Measurements from ENCODE around the gene PPARD. TPM values are rescaled to one million over a fixed set of nuclear protein-coding genes. Genes with fewer than 3 reads are reported as not detected.

The PPARD gene
- total and polyA plus RNA-seq, 2 of the 13 experiments (the other 11 are each of a cell fraction or from before 2014, with no cell fraction given): 6.1 to 13.3 TPM

DNA sequence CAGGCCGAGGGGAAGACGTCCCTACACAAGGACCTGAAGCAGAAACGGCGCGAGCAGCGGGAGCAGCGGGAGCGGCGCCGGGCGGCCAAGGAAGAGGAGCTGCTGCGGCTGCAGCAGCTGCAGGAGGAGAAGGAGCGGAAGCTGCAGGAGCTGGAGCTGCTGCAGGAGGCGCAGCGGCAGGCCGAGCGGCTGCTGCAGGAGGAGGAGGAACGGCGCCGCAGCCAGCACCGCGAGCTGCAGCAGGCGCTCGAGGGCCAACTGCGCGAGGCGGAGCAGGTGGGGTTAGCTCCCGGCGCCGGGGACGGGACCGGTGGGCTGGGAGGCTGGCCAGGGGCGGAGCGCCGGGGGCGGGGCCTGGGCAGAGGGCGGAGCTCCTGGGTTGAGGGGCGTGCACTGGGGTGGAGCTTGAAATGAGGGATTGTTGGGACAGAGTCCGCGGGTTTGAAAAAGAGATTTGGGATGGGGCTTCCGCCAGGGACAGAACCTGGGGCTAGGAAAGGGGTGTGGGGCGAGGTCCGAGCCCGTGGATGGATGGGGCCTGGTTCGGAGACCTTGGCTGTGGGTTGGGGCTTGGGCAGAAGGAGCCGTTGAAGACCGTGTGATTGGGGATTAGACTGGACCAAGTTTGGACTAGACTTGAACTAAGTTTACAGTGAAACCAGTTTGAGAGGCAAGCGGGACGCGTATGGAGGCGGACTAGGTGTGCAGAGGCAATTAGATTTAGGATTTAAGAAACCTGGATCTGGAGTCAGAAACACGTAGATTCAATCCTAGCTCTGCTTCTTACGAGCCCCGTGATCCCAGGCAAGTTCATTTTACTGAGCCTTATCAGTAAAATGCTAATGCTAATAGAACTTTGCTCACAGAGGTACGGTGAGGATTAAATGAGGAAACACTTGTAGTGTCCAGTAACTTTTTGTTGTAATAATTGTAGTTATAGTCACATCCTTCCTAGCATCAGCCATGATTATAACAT is 23.9 kb upstream of the PPARD start (continued):
- no peak for TF ChIP-seq ZNF354B (CRISPR knock-in tag; IDR thresholded peaks at IDR 0.05)
- no peak for TF ChIP-seq ZNF337 (CRISPR knock-in tag; IDR thresholded peaks at IDR 0.05; ENCODE audit: borderline replicate concordance, low read depth)
- TF ChIP-seq HNRNPH1 (optimal IDR thresholded peaks at IDR 0.05; ENCODE audit: low read depth, low read length): peak; percentile 57
- TF ChIP-seq CREM (IDR thresholded peaks at IDR 0.05): no peak
- TF ChIP-seq CREM (CRISPR knock-in tag; IDR thresholded peaks at IDR 0.05): no peak
- peak; percentile 78 for TF ChIP-seq ZNF883 (CRISPR knock-in tag; IDR thresholded peaks at IDR 0.05; ENCODE audit: not compliant biosample characterization)
- TF ChIP-seq ZNF781 (CRISPR knock-in tag; IDR thresholded peaks at IDR 0.05; ENCODE audit: borderline replicate concordance, not compliant biosample characterization): peak; percentile 40
- TF ChIP-seq, protein P1, sequence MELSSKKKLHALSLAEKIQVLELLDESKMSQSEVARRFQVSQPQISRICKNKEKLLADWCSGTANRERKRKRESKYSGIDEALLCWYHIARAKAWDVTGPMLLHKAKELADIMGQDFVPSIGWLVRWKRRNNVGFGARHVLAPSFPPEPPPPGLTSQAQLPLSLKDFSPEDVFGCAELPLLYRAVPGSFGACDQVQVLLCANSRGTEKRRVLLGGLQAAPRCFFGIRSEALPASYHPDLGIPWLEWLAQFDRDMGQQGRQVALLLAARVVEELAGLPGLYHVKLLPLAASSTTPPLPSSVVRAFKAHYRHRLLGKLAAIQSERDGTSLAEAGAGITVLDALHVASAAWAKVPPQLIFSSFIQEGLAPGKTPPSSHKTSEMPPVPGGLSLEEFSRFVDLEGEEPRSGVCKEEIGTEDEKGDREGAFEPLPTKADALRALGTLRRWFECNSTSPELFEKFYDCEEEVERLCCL (CRISPR knock-in tag; IDR thresholded peaks at IDR 0.05; ENCODE audit: borderline replicate concordance): peak; percentile 88; the same call in 1 of the 2 replicates
- no peak for TF ChIP-seq ZNF672 (CRISPR knock-in tag; IDR thresholded peaks at IDR 0.05)
- TF ChIP-seq, protein P2, sequence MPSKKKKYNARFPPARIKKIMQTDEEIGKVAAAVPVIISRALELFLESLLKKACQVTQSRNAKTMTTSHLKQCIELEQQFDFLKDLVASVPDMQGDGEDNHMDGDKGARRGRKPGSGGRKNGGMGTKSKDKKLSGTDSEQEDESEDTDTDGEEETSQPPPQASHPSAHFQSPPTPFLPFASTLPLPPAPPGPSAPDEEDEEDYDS (CRISPR knock-in tag; IDR thresholded peaks at IDR 0.05): peak; percentile 80
- no peak for TF ChIP-seq NBN (conservative IDR thresholded peaks at IDR 0.05)
- TF ChIP-seq HOXA7 (CRISPR knock-in tag; IDR thresholded peaks at IDR 0.05): no peak
- TF ChIP-seq MEIS1 (CRISPR knock-in tag; IDR thresholded peaks at IDR 0.05; ENCODE audit: borderline replicate concordance): peak; percentile 52; the same call in 1 of the 2 replicates
- TF ChIP-seq, protein P3, sequence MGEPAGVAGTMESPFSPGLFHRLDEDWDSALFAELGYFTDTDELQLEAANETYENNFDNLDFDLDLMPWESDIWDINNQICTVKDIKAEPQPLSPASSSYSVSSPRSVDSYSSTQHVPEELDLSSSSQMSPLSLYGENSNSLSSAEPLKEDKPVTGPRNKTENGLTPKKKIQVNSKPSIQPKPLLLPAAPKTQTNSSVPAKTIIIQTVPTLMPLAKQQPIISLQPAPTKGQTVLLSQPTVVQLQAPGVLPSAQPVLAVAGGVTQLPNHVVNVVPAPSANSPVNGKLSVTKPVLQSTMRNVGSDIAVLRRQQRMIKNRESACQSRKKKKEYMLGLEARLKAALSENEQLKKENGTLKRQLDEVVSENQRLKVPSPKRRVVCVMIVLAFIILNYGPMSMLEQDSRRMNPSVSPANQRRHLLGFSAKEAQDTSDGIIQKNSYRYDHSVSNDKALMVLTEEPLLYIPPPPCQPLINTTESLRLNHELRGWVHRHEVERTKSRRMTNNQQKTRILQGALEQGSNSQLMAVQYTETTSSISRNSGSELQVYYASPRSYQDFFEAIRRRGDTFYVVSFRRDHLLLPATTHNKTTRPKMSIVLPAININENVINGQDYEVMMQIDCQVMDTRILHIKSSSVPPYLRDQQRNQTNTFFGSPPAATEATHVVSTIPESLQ (CRISPR knock-in tag; conservative IDR thresholded peaks at IDR 0.05): no peak
- peak; percentile 75; the same call in 1 of the 2 replicates for TF ChIP-seq ZNF275 (CRISPR knock-in tag; IDR thresholded peaks at IDR 0.05; ENCODE audit: borderline replicate concordance)
- peak; percentile 51; the same call in 1 of the 2 replicates for TF ChIP-seq ZNF543 (CRISPR knock-in tag; IDR thresholded peaks at IDR 0.05)
- TF ChIP-seq ZNF232 (CRISPR knock-in tag; IDR thresholded peaks at IDR 0.05; ENCODE audit: borderline replicate concordance): peak; percentile 87; the same call in 1 of the 2 replicates
- TF ChIP-seq GPBP1L1 (CRISPR knock-in tag; IDR thresholded peaks at IDR 0.05): no peak
- TF ChIP-seq ZMYM3 (CRISPR knock-in tag; IDR thresholded peaks at IDR 0.05): peak; percentile 73

Measured in HepG2 (cell line).